ENCODE data around the gene PAEP. TPM values are rescaled to one million over a fixed set of nuclear protein-coding genes. Genes with fewer than 3 reads are reported as not detected.
A peak's percentile ranks its signal among the peaks of the same experiment; 100 is the strongest.

The PAEP gene
- total and polyA plus RNA-seq, 7 donors, result not detected

DNA sequence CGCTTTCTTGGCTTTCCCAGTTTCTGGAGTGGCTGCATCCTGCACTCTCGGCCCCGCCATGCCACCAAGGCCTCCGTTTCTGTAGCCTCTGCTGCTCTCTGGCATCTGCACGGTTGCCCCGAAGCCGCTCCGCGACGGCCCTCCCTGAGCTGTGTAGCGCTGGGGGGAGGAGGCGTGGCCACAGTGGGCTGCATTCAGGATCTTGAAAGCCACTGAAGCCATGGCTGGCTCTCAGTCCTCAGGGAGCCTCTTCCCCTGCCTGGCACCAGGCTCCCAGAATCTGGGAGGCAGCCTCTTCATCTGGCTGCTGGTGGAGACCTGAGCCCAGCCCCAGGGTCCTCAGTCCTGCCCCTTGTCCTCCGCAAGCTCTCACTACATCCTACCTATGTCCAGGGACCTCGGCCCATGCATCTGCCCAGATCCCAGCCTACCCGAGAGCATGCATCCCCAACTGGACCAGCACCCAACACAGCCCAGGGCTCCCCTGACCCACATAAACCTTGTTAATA lies 25.1 kb downstream of the PAEP start:
- no peaks in the 10 kb centered on the region for H3K36me3 ChIP-seq
- 72 to 78% methylated on average over 15 of the region's 15 CpGs for WGBS, 2 donors
- peaks cover 0 to 17% (median 11%) of the 10 kb centered on the region in 3 donors for H3K27me3 ChIP-seq
- no peaks in the 10 kb centered on the region for H3K9me3 ChIP-seq
- no peak overlapping the region for H3K4me3 ChIP-seq
- no peak overlapping the region for H3K27ac ChIP-seq
- H3K4me1 ChIP-seq, result no peaks in the 10 kb centered on the region
- intact Hi-C loops (cut with DNase I), result no loop called here
- no peak for TF ChIP-seq POLR2AphosphoS5 (IDR thresholded peaks at IDR 0.05)
- TF ChIP-seq, protein P1, sequence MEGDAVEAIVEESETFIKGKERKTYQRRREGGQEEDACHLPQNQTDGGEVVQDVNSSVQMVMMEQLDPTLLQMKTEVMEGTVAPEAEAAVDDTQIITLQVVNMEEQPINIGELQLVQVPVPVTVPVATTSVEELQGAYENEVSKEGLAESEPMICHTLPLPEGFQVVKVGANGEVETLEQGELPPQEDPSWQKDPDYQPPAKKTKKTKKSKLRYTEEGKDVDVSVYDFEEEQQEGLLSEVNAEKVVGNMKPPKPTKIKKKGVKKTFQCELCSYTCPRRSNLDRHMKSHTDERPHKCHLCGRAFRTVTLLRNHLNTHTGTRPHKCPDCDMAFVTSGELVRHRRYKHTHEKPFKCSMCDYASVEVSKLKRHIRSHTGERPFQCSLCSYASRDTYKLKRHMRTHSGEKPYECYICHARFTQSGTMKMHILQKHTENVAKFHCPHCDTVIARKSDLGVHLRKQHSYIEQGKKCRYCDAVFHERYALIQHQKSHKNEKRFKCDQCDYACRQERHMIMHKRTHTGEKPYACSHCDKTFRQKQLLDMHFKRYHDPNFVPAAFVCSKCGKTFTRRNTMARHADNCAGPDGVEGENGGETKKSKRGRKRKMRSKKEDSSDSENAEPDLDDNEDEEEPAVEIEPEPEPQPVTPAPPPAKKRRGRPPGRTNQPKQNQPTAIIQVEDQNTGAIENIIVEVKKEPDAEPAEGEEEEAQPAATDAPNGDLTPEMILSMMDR (IDR thresholded peaks at IDR 0.05), result no peak
- no peak for TF ChIP-seq EP300 (IDR thresholded peaks at IDR 0.05)
- no peak for TF ChIP-seq POLR2A (IDR thresholded peaks at IDR 0.05)
- peak; percentile 41 for DNase-seq

- no CpG with 5 or more reads among the region's 7 CpGs for WGBS, 2 donors
- H3K4me3 ChIP-seq, result no peak overlapping the region
- H3K9me3 ChIP-seq, result no peaks in the 10 kb centered on the region
- TF ChIP-seq POLR2AphosphoS5 (IDR thresholded peaks at IDR 0.05), result no peak
- TF ChIP-seq, protein P1 (IDR thresholded peaks at IDR 0.05), result no peak
- peaks cover 0 to 17% (median 11%) of the 10 kb centered on the region in 3 donors for H3K27me3 ChIP-seq
- no peak for DNase-seq
- H3K27ac ChIP-seq, result no peak overlapping the region
- intact Hi-C loops (cut with DNase I), result no loop called here
- no peaks in the 10 kb centered on the region for H3K36me3 ChIP-seq
- no peaks in the 10 kb centered on the region for H3K4me1 ChIP-seq
Observed at GRCh38 chr9:135587658-135588057, 26.1 kb downstream of the PAEP start.

- Histone ChIP-seq H3K36me3 (no peaks in the 10 kb centered on the region), H3K4me1 (no peaks in the 10 kb centered on the region), H3K4me3 (no peak overlapping the region), H3K27ac (no peak overlapping the region), H3K27me3 (peaks cover 0 to 15% (median 11%) of the 10 kb centered on the region in 3 donors), H3K9me3 (no peaks in the 10 kb centered on the region)
- TF ChIP-seq POLR2AphosphoS5 (IDR thresholded peaks at IDR 0.05) (no peak), EP300 (IDR thresholded peaks at IDR 0.05) (no peak), POLR2A (IDR thresholded peaks at IDR 0.05) (no peak)
- TF ChIP-seq, protein P1 (IDR thresholded peaks at IDR 0.05), result no peak
- intact Hi-C loops (cut with DNase I), result no loop called here
- peak; percentile 59 for DNase-seq
- 91% methylated on average over 9 of the region's 9 CpGs for WGBS, 2 donors
Observed at GRCh38 chr9:135588371-135588770, 26.8 kb downstream of the PAEP start.

GRCh38 chr9:135588886-135589595 lies 27.5 kb downstream of the PAEP start:
- 71 to 82% methylated on average over 20 of the region's 20 CpGs for WGBS, 2 donors
- TF ChIP-seq, protein P1 (IDR thresholded peaks at IDR 0.05), result no peak
- TF ChIP-seq POLR2A (IDR thresholded peaks at IDR 0.05) (no peak), EP300 (IDR thresholded peaks at IDR 0.05) (no peak)
- peaks cover 0 to 11% (median 9%) of the 10 kb centered on the region in 3 donors for H3K27me3 ChIP-seq

More at GRCh38 chr9:135588886-135589595, 27.5 kb downstream of the PAEP start:
- DNase-seq, result peak; percentile 55
- H3K9me3 ChIP-seq, result no peaks in the 10 kb centered on the region
- no peaks in the 10 kb centered on the region for H3K4me1 ChIP-seq
- no peak overlapping the region for H3K27ac ChIP-seq
- no peak overlapping the region for H3K4me3 ChIP-seq
- intact Hi-C loops (cut with DNase I), result no loop called here
- no peaks in the 10 kb centered on the region for H3K36me3 ChIP-seq
